Endothelial cell of umbilical vein (primary cell): Measurements from ENCODE around the gene CA4.

Experiments used
- POLR2A ChIP-seq: IDR thresholded peaks from 2 replicates; pipeline ENCODE4 v1.6.1; 2012; ENCODE audit warnings: low read depth, mild to moderate bottlenecking, control low read depth, low read length
- TF ChIP-seq, protein P1 (sequence below), 2 donors: IDR thresholded peaks; 1 replicate in 1 of 2; 2 replicates in 1 of 2; pipeline ENCODE4 v1.5.1; 2011; ENCODE audit warnings: low read length in 2 of 2, mild to moderate bottlenecking in 2 of 2, moderate library complexity in 2 of 2, control low read depth in 1 of 2, inconsistent platforms in 1 of 2, low read depth in 1 of 2; ENCODE audit not compliant: insufficient read depth in 1 of 2; ENCODE audit errors: extremely low read depth in 1 of 2

- TF ChIP-seq, protein P1, sequence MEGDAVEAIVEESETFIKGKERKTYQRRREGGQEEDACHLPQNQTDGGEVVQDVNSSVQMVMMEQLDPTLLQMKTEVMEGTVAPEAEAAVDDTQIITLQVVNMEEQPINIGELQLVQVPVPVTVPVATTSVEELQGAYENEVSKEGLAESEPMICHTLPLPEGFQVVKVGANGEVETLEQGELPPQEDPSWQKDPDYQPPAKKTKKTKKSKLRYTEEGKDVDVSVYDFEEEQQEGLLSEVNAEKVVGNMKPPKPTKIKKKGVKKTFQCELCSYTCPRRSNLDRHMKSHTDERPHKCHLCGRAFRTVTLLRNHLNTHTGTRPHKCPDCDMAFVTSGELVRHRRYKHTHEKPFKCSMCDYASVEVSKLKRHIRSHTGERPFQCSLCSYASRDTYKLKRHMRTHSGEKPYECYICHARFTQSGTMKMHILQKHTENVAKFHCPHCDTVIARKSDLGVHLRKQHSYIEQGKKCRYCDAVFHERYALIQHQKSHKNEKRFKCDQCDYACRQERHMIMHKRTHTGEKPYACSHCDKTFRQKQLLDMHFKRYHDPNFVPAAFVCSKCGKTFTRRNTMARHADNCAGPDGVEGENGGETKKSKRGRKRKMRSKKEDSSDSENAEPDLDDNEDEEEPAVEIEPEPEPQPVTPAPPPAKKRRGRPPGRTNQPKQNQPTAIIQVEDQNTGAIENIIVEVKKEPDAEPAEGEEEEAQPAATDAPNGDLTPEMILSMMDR (IDR thresholded peaks at IDR 0.05; ENCODE audit: extremely low read depth in 1 of 2, insufficient read depth in 1 of 2, low read depth in 1 of 2, low read length in 2 of 2): no peak
- no peak for TF ChIP-seq POLR2A
Observed at GRCh38 chr17:60154616-60155426, 5.0 kb downstream of the CA4 start.
